Breast epithelium (tissue), 4 donors: ENCODE data around the gene ARHGEF4. TPM values are rescaled to one million over a fixed set of nuclear protein-coding genes. Genes with fewer than 3 reads are reported as not detected.

Source experiments
- DNase-seq, 2 donors: peaks; one replicate each; pipeline ENCODE4 v3.0.0-alpha.2; 2019; ENCODE audit warnings: low spot score in 2 of 2
- H3K27ac ChIP-seq, 2 donors: fragments of 200-600 bp; sonication (generic) in 1 of 2; one replicate each; pipeline ENCODE4 v1.5.1; 2016 to 2019; ENCODE audit warnings: mild to moderate bottlenecking in 1 of 2
- H3K27me3 ChIP-seq, 2 donors: fragments of 200-600 bp; sonication (generic) in 1 of 2; one replicate each; pipeline versions ENCODE4 v1.5.1 to v1.6.0; 2017 to 2019; ENCODE audit warnings: control low read depth in 1 of 2, mild to moderate bottlenecking in 1 of 2
- H3K36me3 ChIP-seq: fragments of 200-600 bp; one replicate; pipeline ENCODE4 v1.5.1; 2019
- H3K4me1 ChIP-seq, 2 donors: fragments of 200-600 bp; sonication (generic); one replicate each; pipeline ENCODE4 v1.5.1; 2016 to 2019; ENCODE audit warnings: control low read depth in 1 of 2
- H3K4me3 ChIP-seq, 3 donors: fragments of 200-600 bp; sonication (generic); 1 replicate in 2 of 3; 2 replicates in 1 of 3; pipeline ENCODE4 v1.5.1; 2016 to 2019; ENCODE audit warnings: mild to moderate bottlenecking in 3 of 3, moderate library complexity in 2 of 3
- H3K9me3 ChIP-seq, 2 donors: fragments of 200-600 bp; sonication (generic) in 1 of 2; one replicate each; pipeline ENCODE4 v1.5.1; 2016 to 2019; ENCODE audit warnings: control low read depth in 1 of 2
- POLR2A ChIP-seq: fragments of 450-650 bp; IDR thresholded peaks from one replicate; pipeline ENCODE4 v1.6.1; 2016; ENCODE audit warnings: antibody characterized with exemption, mild to moderate bottlenecking, moderate library complexity
- POLR2AphosphoS5 ChIP-seq, 3 donors: sonication (generic); formaldehyde crosslinking; IDR thresholded peaks; one replicate each; pipeline ENCODE4 v1.6.1; 2017; ENCODE audit warnings: antibody characterized with exemption in 3 of 3
- intact Hi-C: fragments of 100-400 bp; cut with DNase I; formaldehyde crosslinking; loops from one replicate; pipeline ENCODE4 v1.15.1; 2023; ENCODE audit warnings: low total_unique reads
- total RNA-seq, 3 donors: library from RNA; depleted of rRNA; stranded (reverse); fragments of >200 nt; gene quantifications; one replicate each; pipeline ENCODE4 v1.1.0, GENCODE V29; 2016
- TF ChIP-seq, protein P1 (sequence below), 3 donors: fragments of 450-650 bp; IDR thresholded peaks; one replicate each; pipeline ENCODE4 v1.5.1; 2016 to 2017; ENCODE audit warnings: antibody characterized with exemption in 3 of 3, mild to moderate bottlenecking in 3 of 3, moderate library complexity in 3 of 3

The ARHGEF4 gene
- total RNA-seq, 3 donors from 2014 or later: 7.5 to 10.1 (median 8.0) TPM

DNA sequence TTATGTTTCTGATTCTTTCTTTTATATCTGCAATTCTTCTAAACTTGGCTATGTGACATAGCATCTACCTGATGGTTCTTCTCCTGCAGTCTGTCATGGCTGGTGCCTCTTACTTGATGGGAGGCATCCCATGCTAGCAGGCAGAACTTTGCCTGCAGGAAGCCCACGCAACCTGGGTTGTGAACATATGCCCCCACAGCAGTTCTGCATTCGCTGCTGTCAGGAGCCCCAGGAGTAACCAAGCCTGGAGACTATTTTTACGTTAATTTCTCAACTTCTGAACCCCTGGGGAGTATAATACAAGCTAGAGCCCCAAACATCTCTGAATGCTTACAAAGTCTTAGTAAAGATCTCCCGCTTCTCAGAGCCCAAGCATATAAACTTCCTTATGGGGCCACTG is 244.5 kb downstream of the ARHGEF4 start:
- H3K27me3 ChIP-seq: no peaks in the 10 kb centered on the region
- no peaks in the 10 kb centered on the region for H3K4me1 ChIP-seq
- H3K9me3 ChIP-seq: no peaks in the 10 kb centered on the region
- no peak overlapping the region for H3K4me3 ChIP-seq
- no peak for DNase-seq
- TF ChIP-seq POLR2A (no peak), POLR2AphosphoS5 (IDR thresholded peaks at IDR 0.05) (no peak)
- TF ChIP-seq, protein P1, sequence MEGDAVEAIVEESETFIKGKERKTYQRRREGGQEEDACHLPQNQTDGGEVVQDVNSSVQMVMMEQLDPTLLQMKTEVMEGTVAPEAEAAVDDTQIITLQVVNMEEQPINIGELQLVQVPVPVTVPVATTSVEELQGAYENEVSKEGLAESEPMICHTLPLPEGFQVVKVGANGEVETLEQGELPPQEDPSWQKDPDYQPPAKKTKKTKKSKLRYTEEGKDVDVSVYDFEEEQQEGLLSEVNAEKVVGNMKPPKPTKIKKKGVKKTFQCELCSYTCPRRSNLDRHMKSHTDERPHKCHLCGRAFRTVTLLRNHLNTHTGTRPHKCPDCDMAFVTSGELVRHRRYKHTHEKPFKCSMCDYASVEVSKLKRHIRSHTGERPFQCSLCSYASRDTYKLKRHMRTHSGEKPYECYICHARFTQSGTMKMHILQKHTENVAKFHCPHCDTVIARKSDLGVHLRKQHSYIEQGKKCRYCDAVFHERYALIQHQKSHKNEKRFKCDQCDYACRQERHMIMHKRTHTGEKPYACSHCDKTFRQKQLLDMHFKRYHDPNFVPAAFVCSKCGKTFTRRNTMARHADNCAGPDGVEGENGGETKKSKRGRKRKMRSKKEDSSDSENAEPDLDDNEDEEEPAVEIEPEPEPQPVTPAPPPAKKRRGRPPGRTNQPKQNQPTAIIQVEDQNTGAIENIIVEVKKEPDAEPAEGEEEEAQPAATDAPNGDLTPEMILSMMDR (IDR thresholded peaks at IDR 0.05): no peak
- no peaks in the 10 kb centered on the region for H3K36me3 ChIP-seq
- intact Hi-C loops: no loop called here
- no peak overlapping the region for H3K27ac ChIP-seq

DNA sequence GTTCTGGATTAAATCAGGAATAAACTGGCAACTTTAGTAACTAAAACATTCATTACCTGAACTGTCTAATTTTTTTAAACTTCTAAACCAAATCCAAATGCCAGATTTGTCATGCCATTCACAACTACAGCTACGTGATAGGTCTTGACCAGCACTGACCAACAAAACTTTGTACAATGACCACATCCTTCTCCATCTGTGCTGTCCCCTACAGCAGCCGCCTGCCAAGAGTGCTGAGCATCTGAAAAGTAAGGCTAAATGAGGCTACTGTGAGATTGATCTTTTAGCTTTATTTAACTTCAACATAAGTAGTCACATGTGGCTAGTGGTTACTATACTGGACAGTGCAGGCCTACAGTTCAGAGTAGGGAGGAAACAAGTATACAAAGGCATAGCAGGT is 248.9 kb downstream of the ARHGEF4 start:
- Histone ChIP-seq H3K27ac (no peak overlapping the region), H3K4me1 (no peaks in the 10 kb centered on the region), H3K36me3 (no peaks in the 10 kb centered on the region), H3K9me3 (no peaks in the 10 kb centered on the region), H3K27me3 (no peaks in the 10 kb centered on the region), H3K4me3 (no peak overlapping the region)
- intact Hi-C loops: no loop called here
- TF ChIP-seq POLR2A (no peak), POLR2AphosphoS5 (IDR thresholded peaks at IDR 0.05) (no peak)
- DNase-seq: no peak

DNA sequence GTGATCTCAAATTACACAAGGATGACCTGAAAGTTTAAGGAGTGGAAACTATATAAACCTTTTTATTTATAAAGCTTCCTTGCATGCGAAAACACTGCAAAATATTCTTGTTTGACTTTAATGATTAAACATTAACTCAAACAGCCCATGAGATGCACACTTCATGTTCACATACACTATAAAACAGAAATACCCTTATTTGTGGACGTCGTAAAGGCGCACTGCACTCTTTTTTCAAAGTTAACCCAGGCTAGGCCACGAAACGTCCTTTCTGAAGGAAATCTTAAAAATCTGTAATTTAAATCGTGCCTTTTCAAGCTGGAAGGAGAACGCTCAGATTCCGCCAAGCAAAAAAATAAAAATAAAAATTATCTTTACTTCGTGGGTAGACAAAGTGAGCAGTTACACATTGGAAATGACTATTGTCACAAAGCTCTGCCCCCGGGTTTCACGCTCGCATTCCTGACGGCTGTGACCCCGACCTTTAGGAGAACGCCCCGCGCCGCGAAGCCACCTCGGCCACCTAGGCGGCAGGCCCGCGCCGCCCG is 255.8 kb downstream of the ARHGEF4 start:
- intact Hi-C loops: no loop called here
- H3K9me3 ChIP-seq: no peaks in the 10 kb centered on the region
- no peaks in the 10 kb centered on the region for H3K36me3 ChIP-seq
- no peaks in the 10 kb centered on the region for H3K4me1 ChIP-seq
- peak overlapping the region; percentile 67 to 86 (median 82) for H3K4me3 ChIP-seq
- DNase-seq: no peak
- H3K27ac ChIP-seq: peak overlapping the region; percentile 97 to 98
- TF ChIP-seq POLR2AphosphoS5 (IDR thresholded peaks at IDR 0.05) (no peak), POLR2A (no peak)
- TF ChIP-seq, protein P1 (IDR thresholded peaks at IDR 0.05): no peak
- H3K27me3 ChIP-seq: no peaks in the 10 kb centered on the region

DNA sequence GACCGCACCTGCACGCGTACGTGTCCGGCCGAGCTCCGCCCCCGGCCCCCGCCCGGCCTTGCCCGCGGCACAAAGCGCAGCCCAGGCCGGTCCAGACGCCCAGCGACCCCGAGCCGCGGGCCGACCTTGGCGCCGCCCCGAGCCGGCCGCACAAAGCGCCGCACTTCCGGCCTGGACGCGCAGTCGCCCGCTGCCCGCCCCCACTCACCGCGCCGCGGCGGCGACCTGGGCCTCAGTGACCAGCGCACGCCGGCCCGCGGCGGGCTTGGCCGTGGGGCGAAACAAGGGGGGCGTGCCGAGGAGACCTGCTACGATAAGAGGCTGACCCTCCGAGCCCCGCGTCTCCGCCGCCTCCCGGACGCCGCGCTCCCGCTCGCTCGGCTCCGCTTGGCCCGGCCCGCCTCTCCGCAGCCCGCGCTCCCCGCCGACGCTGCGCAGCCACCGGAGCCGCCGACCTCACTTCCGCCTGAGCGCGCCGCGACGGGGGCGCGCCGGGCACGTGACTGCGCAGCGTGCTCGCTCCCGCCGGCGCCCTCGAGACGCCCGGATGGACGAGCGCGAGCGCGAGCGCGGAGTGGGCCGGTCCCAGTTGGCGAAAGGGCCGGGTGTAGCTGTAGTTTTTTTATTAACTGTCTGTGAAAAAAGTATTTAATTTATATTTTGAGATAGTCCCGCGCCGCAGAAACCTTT is 256.4 kb downstream of the ARHGEF4 start, which contains the start of gene FAM168B:
Gene FAM168B, minus strand, starts transcription at position 455 of the 690 bp plus-strand sequence. CDS start 10,814 bp downstream, outside the sequence.
- peak within 1 kb of the TSS; percentile 67 to 86 (median 82) for H3K4me3 ChIP-seq
- no peaks in the 10 kb centered on the region for H3K36me3 ChIP-seq
- H3K4me1 ChIP-seq: no peaks in the 10 kb centered on the region
- intact Hi-C loops: no loop called here
- no peaks in the 10 kb centered on the region for H3K9me3 ChIP-seq
- H3K27me3 ChIP-seq: no peaks in the 10 kb centered on the region
- TF ChIP-seq POLR2AphosphoS5 (IDR thresholded peaks at IDR 0.05): peak; percentile 19 to 91 (median 85)
- TF ChIP-seq, protein P1 (IDR thresholded peaks at IDR 0.05): no peak
- H3K27ac ChIP-seq: peak within 1 kb of the TSS; percentile 97 to 98
- peak; percentile 80 to 82 for DNase-seq

DNA sequence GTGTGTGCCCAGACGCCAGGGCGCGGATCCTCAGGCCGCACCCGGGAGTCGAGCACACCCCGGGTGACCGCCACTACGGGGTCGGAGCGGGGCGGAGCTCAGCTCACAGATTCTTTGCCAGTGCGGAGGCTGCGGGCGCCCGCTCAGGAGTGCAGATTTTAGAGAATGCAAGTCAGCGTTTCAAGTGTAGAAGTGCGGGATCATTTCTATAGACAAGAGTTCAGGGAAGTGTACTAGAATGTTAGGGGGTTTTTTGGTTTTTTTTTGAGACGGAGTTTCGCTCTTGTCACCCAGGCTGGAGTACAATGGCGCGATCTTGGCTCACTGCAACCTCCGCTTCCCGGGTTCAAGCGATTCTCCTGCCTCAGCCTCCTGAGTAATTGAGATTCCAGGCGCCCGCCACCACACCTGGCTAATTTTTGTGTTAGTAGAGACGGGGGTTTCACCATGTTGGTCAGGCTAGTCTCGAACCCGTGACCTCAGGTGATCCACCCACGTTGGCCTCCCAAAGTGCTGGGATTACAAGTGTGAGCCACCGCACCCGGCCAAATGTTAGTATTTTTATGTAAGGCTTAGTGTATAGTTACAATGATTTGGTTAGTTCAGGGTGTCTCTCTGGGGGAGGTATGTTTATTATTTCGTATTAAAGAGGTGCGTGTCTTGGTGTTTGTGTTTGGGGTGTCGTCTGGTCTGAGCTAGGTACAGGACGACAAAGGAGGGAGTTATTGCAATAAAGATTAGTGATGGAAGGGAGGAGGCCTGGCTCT is 257.2 kb downstream of the ARHGEF4 start:
- TF ChIP-seq POLR2A (no peak), POLR2AphosphoS5 (IDR thresholded peaks at IDR 0.05) (no peak)
- TF ChIP-seq, protein P1 (IDR thresholded peaks at IDR 0.05): no peak
- H3K36me3 ChIP-seq: no peaks in the 10 kb centered on the region
- H3K4me1 ChIP-seq: no peaks in the 10 kb centered on the region
- intact Hi-C loops: no loop called here
- peak overlapping the region; percentile 97 to 98 for H3K27ac ChIP-seq
- H3K27me3 ChIP-seq: no peaks in the 10 kb centered on the region
- H3K9me3 ChIP-seq: no peaks in the 10 kb centered on the region
- H3K4me3 ChIP-seq: peak overlapping the region; percentile 67 to 86 (median 82)
- no peak for DNase-seq
